Erythroblast (primary cell): ENCODE measurements around the gene KRTAP10-11.
"Not testable (repeated sequence)": the region's sequence is repeated elsewhere in the genome, so short reads cannot be mapped to it uniquely, and the experiment has no call there.

Experiments
- GATA1 ChIP-seq: IDR thresholded peaks from 2 replicates; pipeline ENCODE4 v1.6.1; 2011; ENCODE audit warnings: low read depth, mild to moderate bottlenecking, control low read depth, low read length, moderate library complexity
- POLR2A ChIP-seq: IDR thresholded peaks from 2 replicates; pipeline ENCODE4 v1.6.1; 2011; ENCODE audit warnings: mild to moderate bottlenecking, low read length

DNA sequence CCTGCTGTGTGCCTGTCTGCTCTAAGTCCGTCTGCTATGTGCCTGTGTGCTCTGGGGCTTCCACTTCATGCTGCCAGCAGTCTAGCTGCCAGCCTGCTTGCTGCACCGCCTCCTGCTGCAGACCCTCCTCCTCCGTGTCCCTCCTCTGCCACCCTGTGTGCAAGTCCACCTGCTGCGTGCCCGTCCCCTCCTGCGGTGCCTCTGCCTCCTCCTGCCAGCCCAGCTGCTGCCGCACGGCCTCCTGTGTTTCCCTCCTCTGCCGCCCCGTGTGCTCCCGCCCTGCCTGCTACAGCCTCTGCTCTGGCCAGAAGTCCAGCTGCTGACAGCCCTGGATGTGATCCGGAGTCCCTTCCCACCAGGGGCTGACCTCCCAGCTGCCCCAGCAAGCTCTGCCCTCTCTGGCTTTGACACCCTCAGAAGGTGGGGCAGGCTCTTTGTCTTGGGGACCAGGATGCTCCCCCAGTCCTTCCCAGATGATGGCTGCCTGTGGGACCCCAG, 8.3 kb upstream of the KRTAP10-11 start:
- not testable (repeated sequence) for TF ChIP-seq POLR2A, GATA1
